Measurements from ENCODE around the gene CREBBP.
A peak's percentile ranks its signal among the peaks of the same experiment; 100 is the strongest.

The CREBBP gene

GRCh38 chr16:3787924-3788661 is 92.4 kb downstream of the CREBBP start:
- DNase-seq (ENCODE audit: low spot score in 2 of 2) = no peak
- no peak overlapping the region for H3K4me3 Mint-ChIP-seq
- H3K27ac Mint-ChIP-seq = no peak overlapping the region
- peaks cover 68% of the 10 kb centered on the region for H3K4me1 Mint-ChIP-seq
- H3K36me3 Mint-ChIP-seq = peaks cover 68% of the 10 kb centered on the region
- H3K9me3 Mint-ChIP-seq = no peaks in the 10 kb centered on the region
- peak; percentile 54 for ATAC-seq

- Mint-ChIP-seq H3K9me3 (no peaks in the 10 kb centered on the region), H3K27ac (no peak overlapping the region), H3K4me3 (no peak overlapping the region), H3K36me3 (peaks cover 64% of the 10 kb centered on the region), H3K4me1 (peaks cover 55% of the 10 kb centered on the region)
- no peak for ATAC-seq
- DNase-seq (ENCODE audit: low spot score in 2 of 2) = no peak
Observed at GRCh38 chr16:3785413-3785812, 95.1 kb downstream of the CREBBP start.

- Mint-ChIP-seq H3K9me3 (no peaks in the 10 kb centered on the region), H3K27ac (no peak overlapping the region), H3K36me3 (peaks cover 69% of the 10 kb centered on the region), H3K4me3 (no peak overlapping the region), H3K4me1 (peaks cover 39% of the 10 kb centered on the region)
- no peak for ATAC-seq
- no peak for DNase-seq (ENCODE audit: low spot score in 2 of 2)
Observed at GRCh38 chr16:3783516-3783915, 97.0 kb downstream of the CREBBP start.

GRCh38 chr16:3782566-3782965 is 97.9 kb downstream of the CREBBP start:
- Mint-ChIP-seq H3K36me3 (peaks cover 70% of the 10 kb centered on the region), H3K4me3 (no peak overlapping the region), H3K9me3 (no peaks in the 10 kb centered on the region), H3K4me1 (peaks cover 33% of the 10 kb centered on the region), H3K27ac (no peak overlapping the region)
- DNase-seq (ENCODE audit: low spot score in 2 of 2) (no peak), ATAC-seq (no peak)

GRCh38 chr16:3781421-3781820 is 99.1 kb downstream of the CREBBP start:
- peaks cover 33% of the 10 kb centered on the region for H3K4me1 Mint-ChIP-seq
- DNase-seq (ENCODE audit: low spot score in 2 of 2) = no peak
- H3K9me3 Mint-ChIP-seq = no peaks in the 10 kb centered on the region
- no peak overlapping the region for H3K4me3 Mint-ChIP-seq
- peaks cover 77% of the 10 kb centered on the region for H3K36me3 Mint-ChIP-seq
- peak; percentile 71 for ATAC-seq
- no peak overlapping the region for H3K27ac Mint-ChIP-seq

- H3K4me1 Mint-ChIP-seq = peaks cover 29% of the 10 kb centered on the region
- peaks cover 83% of the 10 kb centered on the region for H3K36me3 Mint-ChIP-seq
- H3K27ac Mint-ChIP-seq = no peak overlapping the region
- DNase-seq (ENCODE audit: low spot score in 2 of 2) = no peak
- ATAC-seq = peak; percentile 39
- H3K9me3 Mint-ChIP-seq = no peaks in the 10 kb centered on the region
- no peak overlapping the region for H3K4me3 Mint-ChIP-seq
Observed at GRCh38 chr16:3780570-3780969, 99.9 kb downstream of the CREBBP start.

- Mint-ChIP-seq H3K4me3 (no peak overlapping the region), H3K9me3 (no peaks in the 10 kb centered on the region), H3K4me1 (peaks cover 1% of the 10 kb centered on the region), H3K36me3 (peaks cover 100% of the 10 kb centered on the region), H3K27ac (no peak overlapping the region)
- ATAC-seq (no peak), DNase-seq (ENCODE audit: low spot score in 2 of 2) (no peak)
Observed at GRCh38 chr16:3776316-3776715, 104.2 kb downstream of the CREBBP start.

GRCh38 chr16:3774819-3775218 is 105.7 kb downstream of the CREBBP start:
- DNase-seq (ENCODE audit: low spot score in 2 of 2) (no peak), ATAC-seq (no peak)
- Mint-ChIP-seq H3K4me3 (no peak overlapping the region), H3K36me3 (peaks cover 100% of the 10 kb centered on the region), H3K9me3 (no peaks in the 10 kb centered on the region), H3K4me1 (peaks cover 7% of the 10 kb centered on the region), H3K27ac (no peak overlapping the region)

GRCh38 chr16:3774156-3774767 is 106.3 kb downstream of the CREBBP start:
- ATAC-seq (no peak), DNase-seq (ENCODE audit: low spot score in 2 of 2) (no peak)
- Mint-ChIP-seq H3K4me3 (no peak overlapping the region), H3K9me3 (no peaks in the 10 kb centered on the region), H3K36me3 (peaks cover 100% of the 10 kb centered on the region), H3K4me1 (peaks cover 7% of the 10 kb centered on the region), H3K27ac (no peak overlapping the region)

GRCh38 chr16:3773663-3774062 is 106.8 kb downstream of the CREBBP start:
- Mint-ChIP-seq H3K4me1 (peaks cover 7% of the 10 kb centered on the region), H3K9me3 (no peaks in the 10 kb centered on the region), H3K36me3 (peaks cover 100% of the 10 kb centered on the region), H3K4me3 (no peak overlapping the region), H3K27ac (no peak overlapping the region)
- DNase-seq (ENCODE audit: low spot score in 2 of 2) (no peak), ATAC-seq (no peak)

- no peaks in the 10 kb centered on the region for H3K9me3 Mint-ChIP-seq
- H3K4me1 Mint-ChIP-seq = peaks cover 16% of the 10 kb centered on the region
- no peak overlapping the region for H3K27ac Mint-ChIP-seq
- H3K36me3 Mint-ChIP-seq = peaks cover 100% of the 10 kb centered on the region
- DNase-seq (ENCODE audit: low spot score in 2 of 2) (no peak), ATAC-seq (no peak)
- no peak overlapping the region for H3K4me3 Mint-ChIP-seq
Observed at GRCh38 chr16:3771513-3771912, 109.0 kb downstream of the CREBBP start.

- Mint-ChIP-seq H3K36me3 (peaks cover 100% of the 10 kb centered on the region), H3K27ac (no peak overlapping the region), H3K4me1 (peaks cover 16% of the 10 kb centered on the region), H3K9me3 (no peaks in the 10 kb centered on the region), H3K4me3 (no peak overlapping the region)
- ATAC-seq (no peak), DNase-seq (ENCODE audit: low spot score in 2 of 2) (no peak)
Observed at GRCh38 chr16:3770530-3770929, 110.0 kb downstream of the CREBBP start.

- Mint-ChIP-seq H3K27ac (no peak overlapping the region), H3K36me3 (peaks cover 100% of the 10 kb centered on the region), H3K4me3 (no peak overlapping the region), H3K9me3 (no peaks in the 10 kb centered on the region), H3K4me1 (peaks cover 16% of the 10 kb centered on the region)
- ATAC-seq (no peak), DNase-seq (ENCODE audit: low spot score in 2 of 2) (no peak)
Observed at GRCh38 chr16:3769942-3770341, 110.6 kb downstream of the CREBBP start.

GRCh38 chr16:3769013-3769412 is 111.5 kb downstream of the CREBBP start:
- H3K4me1 Mint-ChIP-seq = peaks cover 16% of the 10 kb centered on the region
- no peak overlapping the region for H3K27ac Mint-ChIP-seq
- DNase-seq (ENCODE audit: low spot score in 2 of 2) = no peak
- H3K4me3 Mint-ChIP-seq = no peak overlapping the region
- no peak for ATAC-seq
- no peaks in the 10 kb centered on the region for H3K9me3 Mint-ChIP-seq
- peaks cover 100% of the 10 kb centered on the region for H3K36me3 Mint-ChIP-seq

GRCh38 chr16:3767333-3767986 is 113.1 kb downstream of the CREBBP start:
- Mint-ChIP-seq H3K4me3 (no peak overlapping the region), H3K36me3 (peaks cover 100% of the 10 kb centered on the region), H3K4me1 (peaks cover 16% of the 10 kb centered on the region), H3K27ac (peak overlapping the region; percentile 33), H3K9me3 (no peaks in the 10 kb centered on the region)
- ATAC-seq = no peak
- DNase-seq (ENCODE audit: low spot score in 2 of 2) = no peak

GRCh38 chr16:3766177-3766576 is 114.3 kb downstream of the CREBBP start:
- H3K9me3 Mint-ChIP-seq = no peaks in the 10 kb centered on the region
- H3K4me3 Mint-ChIP-seq = no peak overlapping the region
- H3K4me1 Mint-ChIP-seq = peaks cover 16% of the 10 kb centered on the region
- no peak overlapping the region for H3K27ac Mint-ChIP-seq
- H3K36me3 Mint-ChIP-seq = peaks cover 100% of the 10 kb centered on the region
- ATAC-seq (no peak), DNase-seq (ENCODE audit: low spot score in 2 of 2) (no peak)

Measured in stimulated activated effector memory CD8-positive, alpha-beta T cell treated with anti-CD3 and anti-CD28 coated beads, Interleukin-12 subunit alpha, Interleukin-12 subunit beta, amount 100 ng/mL, for 72 hours (primary cell).